Renal cortex interstitium (tissue), 15 donors: ENCODE data around the gene MRPL36. TPM values are rescaled to one million over a fixed set of nuclear protein-coding genes. Genes with fewer than 3 reads are reported as not detected.
A peak's percentile ranks its signal among the peaks of the same experiment; 100 is the strongest.
"Not testable (repeated sequence)": the region's sequence is repeated elsewhere in the genome, so short reads cannot be mapped to it uniquely, and the experiment has no call there.

ENCODE experiments used
- DNase-seq, 11 donors: peaks; one replicate each; pipeline ENCODE4 v3.0.0-alpha.2; 2013; ENCODE audit warnings: low read depth in 9 of 11, low spot score in 4 of 11; ENCODE audit errors: extremely low read depth in 1 of 11
- long read RNA-seq, 16 experiments: transcript quantifications; one replicate each; lab custom pipeline, GENCODE V29; 2026
- polyA plus RNA-seq, 3 donors: library from polyadenylated mRNA; unstranded; fragments of 120-200 nt; gene quantifications; one replicate each; pipeline ENCODE4 v1.2.1, GENCODE V29; 2013; ENCODE audit not compliant: insufficient read length in 3 of 3

The MRPL36 gene
- polyA plus RNA-seq = 10 to 100 TPM; 34.1 to 45.8 (median 39.1) TPM
- long read RNA-seq, donor 1, transcript MRPL36-202 (2 exons, 610 nt) = minor isoform, 7 of 23 reads
- long read RNA-seq, donor 1, transcript MRPL36-204 (2 exons, 686 nt) = major isoform, 11 of 23 reads
- long read RNA-seq, donor 1, partial matches to known transcripts = 0 of 23 reads
- long read RNA-seq, donor 1, other reads (novel, unspliced or antisense) = 5 of 23 reads
- long read RNA-seq, donor 2, transcript MRPL36-202 (2 exons, 610 nt) = major isoform, 8 of 15 reads
- long read RNA-seq, donor 2, transcript MRPL36-204 (2 exons, 686 nt) = minor isoform, 7 of 15 reads
- long read RNA-seq, donor 2, partial matches to known transcripts = 0 of 15 reads
- long read RNA-seq, donor 2, other reads (novel, unspliced or antisense) = 0 of 15 reads
- long read RNA-seq, donor 3, transcript MRPL36-204 (2 exons, 686 nt) = minor isoform, 10 of 385 reads
- long read RNA-seq, donor 3, transcript MRPL36-202 (2 exons, 610 nt) = major isoform, 24 of 385 reads
- long read RNA-seq, donor 3, partial matches to known transcripts = 83 of 385 reads
- long read RNA-seq, donor 3, other reads (novel, unspliced or antisense) = 267 of 385 reads
- long read RNA-seq, donor 4, transcript MRPL36-204 (2 exons, 686 nt) = minor isoform, 9 of 37 reads
- long read RNA-seq, donor 4, transcript MRPL36-202 (2 exons, 610 nt) = major isoform, 13 of 37 reads
- long read RNA-seq, donor 4, partial matches to known transcripts = 15 of 37 reads
- long read RNA-seq, donor 4, other reads (novel, unspliced or antisense) = 0 of 37 reads
- long read RNA-seq, donor 5 = 0 reads
- long read RNA-seq, donor 6, transcript MRPL36-202 (2 exons, 610 nt) = major isoform, 15 of 326 reads
- long read RNA-seq, donor 6, transcript MRPL36-204 (2 exons, 686 nt) = minor isoform, 9 of 326 reads
- long read RNA-seq, donor 6, partial matches to known transcripts = 89 of 326 reads
- long read RNA-seq, donor 6, other reads (novel, unspliced or antisense) = 213 of 326 reads
- long read RNA-seq, donor 7, transcript MRPL36-204 (2 exons, 686 nt) = major isoform, 16 of 66 reads
- long read RNA-seq, donor 7, transcript MRPL36-202 (2 exons, 610 nt) = minor isoform, 15 of 66 reads
- long read RNA-seq, donor 7, partial matches to known transcripts = 30 of 66 reads
- long read RNA-seq, donor 7, other reads (novel, unspliced or antisense) = 5 of 66 reads
- long read RNA-seq, donor 8 = 0 reads
- long read RNA-seq, donor 9, transcript MRPL36-204 (2 exons, 686 nt) = minor isoform, 8 of 52 reads
- long read RNA-seq, donor 9, transcript MRPL36-202 (2 exons, 610 nt) = major isoform, 15 of 52 reads
- long read RNA-seq, donor 9, partial matches to known transcripts = 28 of 52 reads
- long read RNA-seq, donor 9, other reads (novel, unspliced or antisense) = 0 of 52 reads
- long read RNA-seq, donor 10, transcript MRPL36-202 (2 exons, 610 nt) = major isoform, 21 of 320 reads
- long read RNA-seq, donor 10, transcript MRPL36-204 (2 exons, 686 nt) = minor isoform, 8 of 320 reads
- long read RNA-seq, donor 10, partial matches to known transcripts = 61 of 320 reads
- long read RNA-seq, donor 10, other reads (novel, unspliced or antisense) = 230 of 320 reads
- long read RNA-seq, donor 11, transcript MRPL36-202 (2 exons, 610 nt) = major isoform, 10 of 19 reads
- long read RNA-seq, donor 11, transcript MRPL36-204 (2 exons, 686 nt) = minor isoform, 9 of 19 reads
- long read RNA-seq, donor 11, partial matches to known transcripts = 0 of 19 reads
- long read RNA-seq, donor 11, other reads (novel, unspliced or antisense) = 0 of 19 reads
- long read RNA-seq, donor 12, transcript MRPL36-204 (2 exons, 686 nt) = major isoform, 17 of 21 reads
- long read RNA-seq, donor 12, partial matches to known transcripts = 0 of 21 reads
- long read RNA-seq, donor 12, other reads (novel, unspliced or antisense) = 0 of 21 reads
- long read RNA-seq, donor 13 = 0 reads
- long read RNA-seq, donor 14, transcript MRPL36-204 (2 exons, 686 nt) = minor isoform, 7 of 358 reads
- long read RNA-seq, donor 14, transcript MRPL36-202 (2 exons, 610 nt) = major isoform, 28 of 358 reads
- long read RNA-seq, donor 14, partial matches to known transcripts = 48 of 358 reads
- long read RNA-seq, donor 14, other reads (novel, unspliced or antisense) = 274 of 358 reads
- long read RNA-seq, donor 15, partial matches to known transcripts = 32 of 118 reads
- long read RNA-seq, donor 15, other reads (novel, unspliced or antisense) = 82 of 118 reads
- long read RNA-seq, donor 16, transcript MRPL36-204 (2 exons, 686 nt) = minor isoform, 24 of 722 reads
- long read RNA-seq, donor 16, transcript MRPL36-202 (2 exons, 610 nt) = major isoform, 49 of 722 reads
- long read RNA-seq, donor 16, partial matches to known transcripts = 76 of 722 reads
- long read RNA-seq, donor 16, other reads (novel, unspliced or antisense) = 572 of 722 reads

GRCh38 chr5:1799602-1800471 lies at the start of gene MRPL36:
TSS of gene MRPL36 (minus strand) at chr5:1799837. CDS start at chr5:1798935, 902 bp downstream.
- DNase-seq = peak; percentile 63 to 90 (median 86)

GRCh38 chr5:1847611-1848010 lies 48.0 kb upstream of the MRPL36 start:
- DNase-seq = no peak

- DNase-seq = no peak
Observed at GRCh38 chr5:1847056-1847455, 47.4 kb upstream of the MRPL36 start.

GRCh38 chr5:1846583-1846982 lies 46.9 kb upstream of the MRPL36 start:
- no peak for DNase-seq

GRCh38 chr5:1845696-1846095 lies 46.1 kb upstream of the MRPL36 start:
- no peak for DNase-seq

GRCh38 chr5:1844708-1845436 lies 45.2 kb upstream of the MRPL36 start:
- no peak for DNase-seq

GRCh38 chr5:1843761-1844160 lies 44.1 kb upstream of the MRPL36 start:
- DNase-seq = not testable (repeated sequence)

GRCh38 chr5:1842004-1842819 lies 42.6 kb upstream of the MRPL36 start:
- DNase-seq = no peak

- DNase-seq = peak in 4 of 11 donors; percentile 8 to 21 (median 10)
Observed at GRCh38 chr5:1840741-1841521, 41.3 kb upstream of the MRPL36 start.

- DNase-seq = no peak
Observed at GRCh38 chr5:1840071-1840547, 40.5 kb upstream of the MRPL36 start.

- DNase-seq = no peak
Observed at GRCh38 chr5:1838013-1838412, 38.4 kb upstream of the MRPL36 start.

GRCh38 chr5:1836891-1837880 lies 37.5 kb upstream of the MRPL36 start:
- DNase-seq = no peak
